HL-60/S4 treated with phorbol 12-myristate 13-acetate at 8.2 ng/mL for 4 days and 3 days (cell line): ENCODE data around the gene SRP19.
"Not testable (repeated sequence)": the region's sequence is repeated elsewhere in the genome, so short reads cannot be mapped to it uniquely, and the experiment has no call there.

Experiments used
- in situ Hi-C: fragments of 300-500 bp; cut with MboI; formaldehyde crosslinking; loops from 2 replicates; pipeline ENCODE4 v1.15.0; 2022; ENCODE audit warnings: low sequenced_read_pairs

SRP19 gene

DNA sequence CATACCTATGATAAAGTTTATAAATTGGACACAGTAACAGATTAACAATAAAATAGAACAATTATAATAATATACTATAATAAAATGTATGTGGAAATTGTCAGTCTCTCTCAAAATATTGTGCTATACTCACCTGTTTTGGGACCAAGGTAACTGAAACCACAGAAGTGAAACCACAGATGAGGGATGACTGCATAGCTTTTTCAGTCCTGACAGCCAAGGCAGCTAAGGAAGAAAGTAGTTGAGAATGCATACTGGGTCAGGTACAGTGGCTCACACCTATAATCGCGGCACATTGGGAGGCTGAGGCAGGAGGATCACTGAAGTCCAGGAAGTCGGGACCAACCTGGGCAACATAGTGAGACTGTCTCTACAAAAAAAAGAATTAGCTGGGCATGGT is 8.9 kb downstream of the SRP19 start:
- in situ Hi-C loops, result no loop called here

GRCh38 chr5:112870966-112871365 is 9.9 kb downstream of the SRP19 start:
- in situ Hi-C loops, result no loop called here

DNA sequence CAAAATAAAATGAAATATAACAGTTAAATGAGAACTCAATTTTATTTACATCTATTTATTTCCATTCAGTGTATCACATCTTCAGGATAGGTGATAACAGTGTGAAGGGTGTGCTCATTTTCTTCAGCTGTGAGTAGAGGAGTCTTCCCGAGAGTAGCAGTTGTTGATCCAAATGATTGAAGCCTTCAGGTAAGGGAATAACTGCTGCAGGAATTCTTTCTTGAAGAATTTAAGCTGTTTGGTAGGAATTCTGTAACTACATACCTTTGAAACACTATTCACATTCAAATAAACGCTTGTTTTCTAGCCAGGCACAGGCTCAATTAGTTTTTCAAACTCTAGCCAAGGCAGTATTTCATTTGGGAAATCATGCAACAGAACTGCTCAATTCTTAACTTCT is 15.3 kb downstream of the SRP19 start:
- in situ Hi-C loops, result no loop called here

- in situ Hi-C loops, result no loop called here
Measured at GRCh38 chr5:112878101-112878500, 17.0 kb downstream of the SRP19 start.

GRCh38 chr5:112878760-112879159 is 17.7 kb downstream of the SRP19 start:
- in situ Hi-C loops, result no loop called here

- in situ Hi-C loops, result no loop called here
Measured at GRCh38 chr5:112880219-112880964, 19.3 kb downstream of the SRP19 start.

GRCh38 chr5:112883192-112883591 is 22.1 kb downstream of the SRP19 start:
- in situ Hi-C loops, result no loop called here

GRCh38 chr5:112885001-112885400 is 23.9 kb downstream of the SRP19 start:
- in situ Hi-C loops, result no loop called here

DNA sequence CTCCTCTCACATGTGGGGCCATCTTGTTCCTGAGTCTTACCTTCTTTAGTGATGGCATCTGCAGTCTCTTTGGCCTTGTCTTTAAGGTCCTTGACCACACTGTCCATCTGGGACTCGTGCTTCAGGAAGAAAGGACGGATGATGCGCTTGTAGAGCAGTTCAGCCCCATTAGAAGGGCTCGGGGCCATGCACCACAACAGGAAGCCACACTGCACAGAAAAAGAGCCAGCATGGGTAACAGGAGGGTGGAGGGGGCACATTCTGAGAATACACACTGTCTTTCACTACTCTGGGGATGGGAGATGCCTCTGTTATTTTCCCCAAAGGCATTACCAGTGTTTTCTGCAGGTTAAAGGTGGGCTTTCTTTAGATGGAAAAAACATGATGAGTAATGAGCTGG is 25.9 kb downstream of the SRP19 start:
- in situ Hi-C loops, result no loop called here

DNA sequence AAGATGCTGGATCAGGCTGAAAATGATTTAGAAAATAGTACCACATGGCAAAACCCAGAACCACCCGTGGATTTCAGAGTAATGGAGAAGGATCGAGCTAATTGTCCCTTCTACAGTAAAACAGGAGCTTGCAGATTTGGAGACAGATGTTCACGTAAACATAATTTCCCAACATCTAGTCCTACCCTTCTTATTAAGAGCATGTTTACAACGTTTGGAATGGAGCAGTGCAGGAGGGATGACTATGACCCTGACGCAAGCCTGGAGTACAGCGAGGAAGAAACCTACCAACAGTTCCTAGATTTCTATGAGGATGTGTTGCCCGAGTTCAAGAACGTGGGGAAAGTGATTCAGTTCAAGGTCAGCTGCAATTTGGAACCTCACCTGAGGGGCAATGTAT is 31.0 kb downstream of the SRP19 start:
- in situ Hi-C loops, result not testable (repeated sequence)

GRCh38 chr5:112892776-112893175 is 31.7 kb downstream of the SRP19 start:
- in situ Hi-C loops, result no loop called here

DNA sequence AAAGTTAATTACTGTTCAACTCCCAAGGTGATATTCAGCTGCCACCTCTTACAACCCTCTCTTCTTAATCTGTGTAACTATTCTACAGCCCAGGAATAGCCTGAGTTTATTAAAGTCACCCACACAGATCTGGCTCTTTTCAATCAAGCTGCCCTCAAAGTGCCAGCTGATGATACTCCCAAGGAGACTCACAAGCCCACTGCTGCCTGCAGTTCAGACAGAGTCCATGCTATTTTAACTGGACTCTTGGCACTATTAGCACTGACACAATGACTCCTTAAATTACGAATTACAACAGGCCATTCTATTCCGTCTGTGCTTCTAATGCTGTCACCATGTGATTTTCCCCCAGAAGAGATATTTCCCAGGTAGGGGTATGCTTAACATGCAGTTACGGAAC is 34.6 kb downstream of the SRP19 start:
- in situ Hi-C loops, result no loop called here

DNA sequence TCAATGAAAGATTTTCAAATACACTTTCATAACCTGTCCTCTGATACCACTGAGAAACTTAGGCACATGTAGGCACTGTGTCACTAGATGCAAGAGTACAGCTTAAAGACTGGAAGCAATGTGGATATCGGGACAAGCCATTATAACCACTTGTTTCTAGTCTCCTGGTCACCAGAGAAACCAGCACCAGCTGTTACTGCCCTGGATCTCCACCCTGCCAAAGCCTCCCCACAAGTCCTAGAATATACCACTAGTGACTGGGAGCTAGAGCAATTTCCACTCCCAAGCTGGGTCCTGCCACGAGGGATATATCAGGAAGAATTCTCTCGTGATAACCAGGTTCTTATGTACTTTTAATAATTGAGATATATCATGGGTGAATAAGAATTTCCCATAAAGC is 41.5 kb downstream of the SRP19 start:
- in situ Hi-C loops, result no loop called here

- in situ Hi-C loops, result not testable (repeated sequence)
Measured at GRCh38 chr5:112904996-112905395, 43.9 kb downstream of the SRP19 start.

- in situ Hi-C loops, result no loop called here
Measured at GRCh38 chr5:112906637-112907036, 45.5 kb downstream of the SRP19 start.

- in situ Hi-C loops, result no loop called here
Measured at GRCh38 chr5:112907166-112907631, 46.1 kb downstream of the SRP19 start.

- in situ Hi-C loops, result no loop called here
Measured at GRCh38 chr5:112908854-112909253, 47.8 kb downstream of the SRP19 start.

GRCh38 chr5:112910529-112910928 is 49.4 kb downstream of the SRP19 start:
- in situ Hi-C loops, result no loop called here

DNA sequence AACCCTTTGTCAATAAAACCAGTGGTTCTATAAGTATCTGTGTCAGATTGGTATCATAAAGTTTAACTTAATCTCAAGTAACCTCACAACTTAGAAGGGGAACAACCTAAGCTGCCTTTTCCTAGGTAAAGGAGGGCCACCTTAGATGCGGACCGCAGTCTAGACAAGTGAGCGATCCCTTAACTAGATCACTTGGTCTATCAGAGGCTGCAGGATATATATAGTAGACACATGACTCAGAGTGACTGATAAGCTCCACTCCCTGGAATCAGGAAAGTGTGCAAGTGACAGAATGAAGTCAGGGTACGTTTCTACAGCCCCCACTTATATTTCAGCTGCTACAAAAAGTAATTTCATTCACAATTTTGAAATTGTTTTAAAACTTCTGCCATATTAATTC is 53.5 kb downstream of the SRP19 start:
- in situ Hi-C loops, result no loop called here

DNA sequence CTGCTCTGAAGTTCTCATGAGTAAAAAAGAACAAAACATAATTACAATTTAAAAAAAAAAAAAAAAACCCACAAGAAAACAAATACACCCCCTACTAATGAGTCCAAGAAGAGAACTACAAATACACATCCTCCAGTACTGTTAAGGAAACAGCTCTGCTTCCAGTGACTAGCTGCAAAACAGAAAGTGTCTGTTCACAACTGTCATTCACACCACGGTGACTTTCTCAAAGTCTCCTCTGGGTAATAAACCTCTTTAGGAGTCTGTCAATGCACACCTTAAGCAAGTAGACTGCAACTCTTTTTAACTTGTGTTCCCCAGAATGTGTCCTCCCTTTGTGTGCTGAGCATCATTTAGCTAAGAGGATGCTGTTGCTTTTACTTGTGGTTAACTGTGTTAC is 54.7 kb downstream of the SRP19 start:
- in situ Hi-C loops, result no loop called here

DNA sequence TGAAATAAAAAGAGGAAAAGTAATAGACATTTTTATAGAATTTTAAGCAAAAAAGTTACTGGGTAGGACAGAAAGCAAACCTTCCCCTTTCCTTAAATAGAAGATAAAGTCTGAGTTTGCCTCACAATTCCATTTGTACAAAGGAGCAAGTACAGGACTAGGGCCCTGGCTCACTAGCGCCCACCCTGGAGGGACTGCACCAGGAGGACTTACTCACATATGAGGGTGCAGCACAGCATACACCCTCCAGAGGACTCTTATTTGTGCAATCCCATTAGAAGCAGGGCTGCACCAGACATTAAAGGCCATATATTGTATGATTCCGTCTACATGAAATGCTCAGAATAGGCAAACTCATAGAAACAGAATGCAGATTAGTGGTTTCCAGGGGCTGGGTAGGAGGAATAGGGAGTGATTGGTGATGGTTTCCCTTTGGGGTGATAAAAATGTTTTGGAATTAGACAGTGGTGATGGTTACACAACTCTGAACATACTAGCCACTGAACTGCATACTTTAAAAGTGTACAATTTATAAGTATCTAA is 56.4 kb downstream of the SRP19 start:
- in situ Hi-C loops, result no loop called here

DNA sequence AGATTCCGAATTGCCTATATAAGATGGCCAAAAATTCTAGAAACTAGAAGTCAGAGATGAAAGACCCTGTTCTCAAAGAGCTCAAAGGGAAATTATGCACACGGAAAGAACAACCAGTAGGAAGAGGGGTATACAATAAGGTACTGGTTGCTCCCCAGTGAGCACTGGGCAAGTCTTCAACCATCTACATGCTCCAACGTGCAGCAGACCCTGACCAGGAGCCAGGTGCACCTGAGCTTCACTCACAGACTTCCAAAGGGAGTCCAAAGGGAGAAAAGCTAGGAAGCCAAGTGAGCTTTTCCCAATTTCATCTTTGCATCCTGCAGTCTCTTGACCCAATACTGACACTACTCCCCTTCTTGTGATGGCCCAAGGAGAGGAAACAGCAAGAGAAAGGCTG is 57.0 kb downstream of the SRP19 start:
- in situ Hi-C loops, result no loop called here

- in situ Hi-C loops, result no loop called here
Measured at GRCh38 chr5:112918679-112919078, 57.6 kb downstream of the SRP19 start.
